B cell (primary cell): ENCODE data around the gene PROCA1. TPM values are rescaled to one million over a fixed set of nuclear protein-coding genes. Genes with fewer than 3 reads are reported as not detected.

Experiments
- ATAC-seq: fragments of 200-7000 bp; cut with Tn5 transposase; one replicate; pipeline ENCODE4 v1.10.0; 2021; ENCODE audit warnings: low read depth, mild to moderate bottlenecking, moderate number of reproducible peaks, moderate library complexity
- CTCF ChIA-PET: fragments of 350-600 bp; sonication (Branson Sonifier 250); formaldehyde crosslinking; loops from one replicate; lab custom pipeline; 2021; ENCODE audit warnings: antibody characterized with exemption, inconsistent platforms; lab: Charles Lee
- POLR2A ChIA-PET: fragments of 350-600 bp; sonication (Branson Sonifier 250); formaldehyde crosslinking; loops from one replicate; lab custom pipeline; 2021; ENCODE audit warnings: antibody characterized with exemption; lab: Charles Lee
- DNase-seq: peaks from one replicate; pipeline ENCODE4 v3.0.0; 2013
- H2AFZ ChIP-seq: 2 replicates; pipeline ENCODE4 v1.6.1; 2012; ENCODE audit warnings: mild to moderate bottlenecking, low read depth, low read length; ENCODE audit not compliant: insufficient read depth, poor library complexity, severe bottlenecking
- H3K27ac ChIP-seq, 2 donors: 1 replicate in 1 of 2; 2 replicates in 1 of 2; pipeline ENCODE4 v1.5.1; 2012 to 2013; ENCODE audit warnings: low read length in 2 of 2, mild to moderate bottlenecking in 2 of 2, moderate library complexity in 1 of 2
- H3K27me3 ChIP-seq, 4 experiments: fragments of 200-600 bp in 1 of 4; sonication (generic) in 1 of 4; replicated peaks in 1 of 4; 1 replicate in 2 of 4; 2 replicates in 2 of 4; pipeline versions ENCODE4 v1.6.1 to v1.7.0; 2013 to 2016; ENCODE audit warnings: low read length in 3 of 4, mild to moderate bottlenecking in 2 of 4, mixed read lengths in 1 of 4, moderate library complexity in 1 of 4; ENCODE audit not compliant: insufficient read depth in 4 of 4, control insufficient read depth in 3 of 4; ENCODE audit errors: control extremely low read depth in 1 of 4
- H3K36me3 ChIP-seq, 2 experiments: replicated peaks in 1 of 2; 1 replicate in 1 of 2; 2 replicates in 1 of 2; pipeline versions ENCODE4 v1.6.1 to v1.7.1; 2013; ENCODE audit warnings: low read length in 1 of 2; ENCODE audit not compliant: insufficient read depth in 2 of 2, control insufficient read depth in 1 of 2; ENCODE audit errors: control extremely low read depth in 1 of 2, extremely low read depth in 1 of 2
- H3K4me1 ChIP-seq, 2 donors: fragments of 200-600 bp in 1 of 2; sonication (generic) in 1 of 2; 1 replicate in 1 of 2; 2 replicates in 1 of 2; pipeline versions ENCODE4 v1.5.1 to v1.6.1; 2013 to 2017; ENCODE audit warnings: low read length in 2 of 2; ENCODE audit not compliant: control insufficient read depth in 2 of 2, insufficient read depth in 2 of 2
- H3K4me2 ChIP-seq: replicated peaks from 2 replicates; pipeline ENCODE3; 2012; ENCODE audit warnings: mild to moderate bottlenecking, low read depth, low read length; ENCODE audit not compliant: poor library complexity, severe bottlenecking
- H3K4me3 ChIP-seq, 5 experiments: fragments of 200-600 bp in 1 of 5; sonication (generic) in 1 of 5; 1 replicate in 3 of 5; 2 replicates in 2 of 5; pipeline versions ENCODE4 v1.5.1 to v1.7.0; 2011 to 2016; ENCODE audit warnings: low read length in 4 of 5, mild to moderate bottlenecking in 4 of 5, low read depth in 2 of 5, control low read depth in 1 of 5, moderate library complexity in 1 of 5; ENCODE audit not compliant: insufficient read depth in 1 of 5; ENCODE audit errors: control extremely low read depth in 1 of 5, extremely low read depth in 1 of 5
- H3K79me2 ChIP-seq: fragments of 200-600 bp; sonication (generic); one replicate; pipeline ENCODE4 v1.6.0; 2016; ENCODE audit warnings: low read length; ENCODE audit not compliant: control insufficient read depth, insufficient read depth
- H3K9ac ChIP-seq: fragments of 200-600 bp; sonication (generic); 2 replicates; pipeline ENCODE4 v1.6.1; 2017; ENCODE audit warnings: mild to moderate bottlenecking, low read length, moderate library complexity
- H3K9me3 ChIP-seq, 3 donors: one replicate each; pipeline versions ENCODE4 v1.6.1 to v1.7.1; 2013; ENCODE audit warnings: low read length in 2 of 3; ENCODE audit not compliant: control insufficient read depth in 2 of 3, insufficient read depth in 1 of 3; ENCODE audit errors: control extremely low read depth in 1 of 3
- H4K20me1 ChIP-seq: 2 replicates; pipeline ENCODE4 v1.6.0; 2012; ENCODE audit warnings: mild to moderate bottlenecking, low read length; ENCODE audit not compliant: insufficient read depth, control insufficient read depth, poor library complexity, severe bottlenecking
- H3K27ac Mint-ChIP-seq: one replicate; pipeline ENCODE4 v1.8.0; 2021; ENCODE audit warnings: mixed read lengths
- H3K27me3 Mint-ChIP-seq: one replicate; pipeline ENCODE4 v1.8.0; 2021; ENCODE audit warnings: mixed read lengths
- H3K4me1 Mint-ChIP-seq: one replicate; pipeline ENCODE4 v1.8.0; 2021; ENCODE audit warnings: mixed read lengths
- H3K4me3 Mint-ChIP-seq: one replicate; pipeline ENCODE4 v1.8.0; 2021; ENCODE audit warnings: mixed read lengths
- H3K9me3 Mint-ChIP-seq: one replicate; pipeline ENCODE4 v1.8.0; 2022; ENCODE audit warnings: mixed read lengths; ENCODE audit not compliant: insufficient read depth
- EZH2 ChIP-seq: IDR thresholded peaks from 2 replicates; pipeline ENCODE4 v1.6.1; 2012; ENCODE audit warnings: borderline replicate concordance, low read depth, mild to moderate bottlenecking, moderate library complexity, low read length; ENCODE audit not compliant: insufficient read depth, poor library complexity, severe bottlenecking
- WGBS: methylation state at CpG from one replicate; pipeline ENCODE4 v1.1.5; 2013; ENCODE audit warnings: missing lambda C conversion rate; ENCODE audit not compliant: insufficient coverage; 5-methylcytosine and 5-hydroxymethylcytosine counted together
- intact Hi-C: fragments of 100-400 bp; cut with micrococcal nuclease; formaldehyde crosslinking; loops from one replicate; pipeline ENCODE4 v1.10.0; 2022
- polyA plus RNA-seq: library from polyadenylated mRNA; depleted of rRNA; stranded (reverse); fragments of >200 nt; gene quantifications from 2 replicates; pipeline ENCODE4 v1.2.3, GENCODE V29; 2012
- total RNA-seq, 2 donors: library from RNA; stranded (reverse); fragments of 120-200 nt in 1 of 2; gene quantifications; 1 replicate in 1 of 2; 2 replicates in 1 of 2; pipeline versions ENCODE4 v1.2.3 to v1.2.4, GENCODE V29; 2013 to 2022
- TF ChIP-seq, protein P1 (sequence below): fragments of 200-600 bp; IDR thresholded peaks from one replicate; pipeline ENCODE4 v1.8.0; 2022; ENCODE audit warnings: antibody characterized with exemption, mild to moderate bottlenecking

Gene PROCA1
- total and polyA plus RNA-seq, 2 donors (not counting 1 experiment from before 2014, with no cell fraction given) = 7.4 to 26.8 TPM

DNA sequence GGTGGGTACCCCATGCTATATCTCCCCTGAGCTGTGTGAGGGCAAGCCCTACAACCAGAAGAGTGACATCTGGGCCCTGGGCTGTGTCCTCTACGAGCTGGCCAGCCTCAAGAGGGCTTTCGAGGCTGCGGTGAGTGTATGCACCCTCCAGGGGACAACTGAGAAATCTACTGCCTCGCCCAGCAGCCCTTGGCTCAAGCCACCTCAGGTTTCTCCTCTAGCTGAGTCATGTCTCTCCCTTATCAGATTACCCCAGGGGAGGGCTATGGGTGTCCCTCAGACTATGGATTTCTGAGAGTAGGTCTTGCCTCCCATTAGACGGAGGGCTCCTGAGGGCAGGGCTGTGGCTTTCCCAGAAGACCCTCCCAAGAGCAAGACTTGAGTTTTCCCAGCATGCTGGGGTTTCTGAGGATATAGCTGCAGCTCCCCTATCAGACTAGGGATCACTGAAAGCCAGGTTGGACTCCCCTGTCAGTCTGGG, 23.6 kb upstream of the PROCA1 start:
- 89% methylated on average over 5 of the region's 5 CpGs for WGBS
- no peak overlapping the region for H3K4me2 ChIP-seq
- peaks cover 0 to 15% (median 0%) of the 10 kb centered on the region in 3 donors for H3K9me3 ChIP-seq
- ChIA-PET POLR2A (interaction anchor here (0.6 to 13.3 kb wide), 2 partner anchors 10 to 14 kb away, joined by 4 to 511 read pairs; partner anchors contain the start of gene TRAF4), CTCF (interaction anchor here (1.3 to 1.6 kb wide), 3 partner anchors 8 to 15 kb away, joined by 3 to 14 read pairs (median 10); partner anchors contain the start of genes RPL23A and TLCD1)
- no peak for DNase-seq
- H3K9ac ChIP-seq = no peak overlapping the region
- H3K79me2 ChIP-seq = peaks cover 52% of the 10 kb centered on the region
- peak overlapping the region; percentile 46 for H3K27ac Mint-ChIP-seq
- no peak for TF ChIP-seq EZH2
- TF ChIP-seq, protein P1, sequence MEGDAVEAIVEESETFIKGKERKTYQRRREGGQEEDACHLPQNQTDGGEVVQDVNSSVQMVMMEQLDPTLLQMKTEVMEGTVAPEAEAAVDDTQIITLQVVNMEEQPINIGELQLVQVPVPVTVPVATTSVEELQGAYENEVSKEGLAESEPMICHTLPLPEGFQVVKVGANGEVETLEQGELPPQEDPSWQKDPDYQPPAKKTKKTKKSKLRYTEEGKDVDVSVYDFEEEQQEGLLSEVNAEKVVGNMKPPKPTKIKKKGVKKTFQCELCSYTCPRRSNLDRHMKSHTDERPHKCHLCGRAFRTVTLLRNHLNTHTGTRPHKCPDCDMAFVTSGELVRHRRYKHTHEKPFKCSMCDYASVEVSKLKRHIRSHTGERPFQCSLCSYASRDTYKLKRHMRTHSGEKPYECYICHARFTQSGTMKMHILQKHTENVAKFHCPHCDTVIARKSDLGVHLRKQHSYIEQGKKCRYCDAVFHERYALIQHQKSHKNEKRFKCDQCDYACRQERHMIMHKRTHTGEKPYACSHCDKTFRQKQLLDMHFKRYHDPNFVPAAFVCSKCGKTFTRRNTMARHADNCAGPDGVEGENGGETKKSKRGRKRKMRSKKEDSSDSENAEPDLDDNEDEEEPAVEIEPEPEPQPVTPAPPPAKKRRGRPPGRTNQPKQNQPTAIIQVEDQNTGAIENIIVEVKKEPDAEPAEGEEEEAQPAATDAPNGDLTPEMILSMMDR = no peak
- H3K4me1 ChIP-seq = peaks cover 60 to 62% of the 10 kb centered on the region in 2 donors
- no peaks in the 10 kb centered on the region for H4K20me1 ChIP-seq
- H3K27me3 Mint-ChIP-seq = no peaks in the 10 kb centered on the region
- no peak overlapping the region for H3K27ac ChIP-seq
- H3K9me3 Mint-ChIP-seq = no peaks in the 10 kb centered on the region
- no peak overlapping the region for H3K4me3 Mint-ChIP-seq
- intact Hi-C loops = no loop called here
- peaks cover 61% of the 10 kb centered on the region for H3K4me1 Mint-ChIP-seq
- peaks cover 0 to 11% of the 10 kb centered on the region in 2 experiments for H3K36me3 ChIP-seq
- ATAC-seq = no peak
- no peak overlapping the region for H3K4me3 ChIP-seq
- no peaks in the 10 kb centered on the region for H3K27me3 ChIP-seq
- no peak overlapping the region for H2AFZ ChIP-seq

DNA sequence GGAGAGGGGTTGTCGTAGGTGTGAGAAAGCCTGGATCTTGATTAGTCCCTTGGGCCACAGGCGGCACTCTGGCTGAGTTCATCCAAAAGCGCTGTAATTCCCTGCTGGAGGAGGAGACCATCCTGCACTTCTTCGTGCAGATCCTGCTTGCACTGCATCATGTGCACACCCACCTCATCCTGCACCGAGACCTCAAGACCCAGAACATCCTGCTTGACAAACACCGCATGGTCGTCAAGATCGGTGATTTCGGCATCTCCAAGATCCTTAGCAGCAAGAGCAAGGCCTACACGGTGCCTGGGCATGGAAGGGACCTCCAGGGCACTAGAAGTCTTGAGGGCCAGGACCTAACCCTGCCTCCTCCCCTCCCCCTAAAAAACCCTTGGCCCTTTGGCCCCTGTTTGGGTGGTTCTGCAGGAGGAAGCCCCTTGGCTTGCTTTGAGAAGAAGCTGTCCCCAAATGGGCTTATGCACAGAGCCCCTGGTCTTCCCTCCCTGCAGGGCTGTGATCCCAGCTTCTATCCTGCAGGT, 23.1 kb upstream of the PROCA1 start:
- intact Hi-C loops = no loop called here
- Mint-ChIP-seq H3K4me1 (peaks cover 62% of the 10 kb centered on the region), H3K27me3 (no peaks in the 10 kb centered on the region), H3K9me3 (no peaks in the 10 kb centered on the region), H3K27ac (peak overlapping the region; percentile 61), H3K4me3 (peak overlapping the region; percentile 13)
- Histone ChIP-seq H3K9ac (no peak overlapping the region), H2AFZ (no peak overlapping the region), H4K20me1 (no peaks in the 10 kb centered on the region), H3K9me3 (peaks cover 0 to 11% (median 0%) of the 10 kb centered on the region in 3 donors), H3K27me3 (no peaks in the 10 kb centered on the region), H3K27ac (no peak overlapping the region), H3K4me2 (peak overlapping the region; percentile 2), H3K4me3 (no peak overlapping the region), H3K4me1 (peaks cover 57 to 60% of the 10 kb centered on the region in 2 donors), H3K79me2 (peaks cover 55% of the 10 kb centered on the region), H3K36me3 (peaks cover 0 to 11% of the 10 kb centered on the region in 2 experiments)
- no peak for DNase-seq
- ChIA-PET CTCF (interaction anchor here (1.3 to 1.6 kb wide), 3 partner anchors 8 to 15 kb away, joined by 3 to 14 read pairs (median 10); partner anchors contain the start of genes RPL23A and TLCD1), POLR2A (interaction anchor here (0.6 to 13.3 kb wide), 2 partner anchors 10 to 13 kb away, joined by 4 to 511 read pairs; partner anchors contain the start of gene TRAF4)
- no peak for ATAC-seq
- TF ChIP-seq EZH2 = no peak
- TF ChIP-seq, protein P1 = no peak
- 86% methylated on average over 8 of the region's 10 CpGs for WGBS
